D721Med (cell line): ENCODE data around the gene CD247.

Experiments
- DNase-seq: peaks from one replicate; pipeline ENCODE4 v3.0.0; 2011; ENCODE audit warnings: low spot score; ENCODE audit not compliant: insufficient read length
- FAIRE-seq: peaks from 2 replicates; lab custom pipeline; 2011; peaks lifted over from hg19 to GRCh38; lab: Jason Lieb, UNC
- TF ChIP-seq, protein P1 (sequence below): IDR thresholded peaks from 2 replicates; pipeline ENCODE4 v1.5.1; 2012; ENCODE audit warnings: mild to moderate bottlenecking, control low read depth; ENCODE audit not compliant: insufficient read depth; ENCODE audit errors: missing control alignments

CD247 gene

GRCh38 chr1:167496797-167497619 is 21.3 kb downstream of the CD247 start:
- TF ChIP-seq, protein P1, sequence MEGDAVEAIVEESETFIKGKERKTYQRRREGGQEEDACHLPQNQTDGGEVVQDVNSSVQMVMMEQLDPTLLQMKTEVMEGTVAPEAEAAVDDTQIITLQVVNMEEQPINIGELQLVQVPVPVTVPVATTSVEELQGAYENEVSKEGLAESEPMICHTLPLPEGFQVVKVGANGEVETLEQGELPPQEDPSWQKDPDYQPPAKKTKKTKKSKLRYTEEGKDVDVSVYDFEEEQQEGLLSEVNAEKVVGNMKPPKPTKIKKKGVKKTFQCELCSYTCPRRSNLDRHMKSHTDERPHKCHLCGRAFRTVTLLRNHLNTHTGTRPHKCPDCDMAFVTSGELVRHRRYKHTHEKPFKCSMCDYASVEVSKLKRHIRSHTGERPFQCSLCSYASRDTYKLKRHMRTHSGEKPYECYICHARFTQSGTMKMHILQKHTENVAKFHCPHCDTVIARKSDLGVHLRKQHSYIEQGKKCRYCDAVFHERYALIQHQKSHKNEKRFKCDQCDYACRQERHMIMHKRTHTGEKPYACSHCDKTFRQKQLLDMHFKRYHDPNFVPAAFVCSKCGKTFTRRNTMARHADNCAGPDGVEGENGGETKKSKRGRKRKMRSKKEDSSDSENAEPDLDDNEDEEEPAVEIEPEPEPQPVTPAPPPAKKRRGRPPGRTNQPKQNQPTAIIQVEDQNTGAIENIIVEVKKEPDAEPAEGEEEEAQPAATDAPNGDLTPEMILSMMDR: no peak
- DNase-seq (no peak), FAIRE-seq (no peak)

- TF ChIP-seq, protein P1: no peak
- no peak for DNase-seq
- no peak for FAIRE-seq
These were observed 25.0 kb downstream of the CD247 start for GRCh38 chr1:167493372-167493771.

DNA sequence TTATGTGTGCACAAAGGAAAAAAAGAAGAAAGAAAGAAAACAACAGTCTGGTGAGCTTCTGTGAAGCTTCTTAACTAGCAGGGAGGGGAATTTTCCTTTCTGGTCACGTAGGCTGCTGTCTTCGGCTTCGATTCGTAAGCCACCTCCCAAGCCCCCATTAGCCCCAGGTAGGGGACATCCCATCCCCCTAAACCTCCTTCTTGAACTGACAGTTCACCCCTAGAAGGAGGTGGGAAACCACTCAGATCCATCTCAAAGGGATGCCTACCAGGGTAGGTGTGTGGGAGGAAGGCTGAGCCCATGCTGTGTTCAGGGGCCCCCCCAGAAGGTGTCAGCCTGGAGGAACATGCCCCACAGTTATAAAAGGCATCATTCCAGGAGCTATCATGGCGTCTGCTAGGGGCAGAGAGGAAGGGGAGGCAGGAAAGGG is 25.8 kb downstream of the CD247 start:
- FAIRE-seq: no peak
- TF ChIP-seq, protein P1: no peak

DNA sequence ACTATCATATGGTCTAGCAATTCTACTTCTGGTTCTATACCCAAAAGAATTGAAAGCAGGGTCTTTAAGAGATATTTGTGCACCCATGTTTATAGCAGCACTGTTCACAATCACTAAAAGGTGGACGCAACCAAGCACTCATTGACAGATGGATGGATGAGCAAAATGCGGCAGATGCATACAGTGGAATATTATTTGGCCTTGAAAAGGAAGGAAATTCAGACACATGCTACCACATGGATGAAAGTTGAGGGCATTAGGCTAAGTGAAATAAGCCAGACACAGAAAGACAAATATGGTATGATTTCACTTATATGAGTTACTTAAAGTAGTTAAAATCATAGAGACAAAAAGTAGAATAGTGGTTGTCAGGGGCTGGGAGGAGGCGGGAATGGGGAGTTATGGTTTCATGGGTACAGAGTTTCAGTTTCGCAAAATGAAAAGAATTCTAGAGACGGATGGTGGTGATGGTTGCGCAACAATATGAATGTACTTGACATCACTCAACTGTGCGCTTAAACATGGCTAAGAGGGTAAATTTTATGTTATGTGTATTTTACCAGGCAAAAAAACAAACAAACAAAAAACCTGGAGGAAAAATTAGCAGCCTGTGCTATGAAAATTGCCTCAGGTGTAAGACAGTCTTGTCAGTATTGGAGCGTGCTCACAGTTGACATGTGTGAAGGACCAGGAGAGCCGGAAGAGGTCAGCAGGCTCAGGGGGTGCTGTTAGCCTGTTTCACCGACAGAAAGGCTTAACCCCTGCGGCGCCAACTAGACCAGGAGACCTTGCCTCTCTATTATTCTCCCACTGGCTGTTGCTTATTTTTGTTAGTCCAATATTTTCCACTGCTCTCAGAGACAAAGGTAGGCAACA is 26.5 kb downstream of the CD247 start:
- DNase-seq (no peak), FAIRE-seq (no peak)
- TF ChIP-seq, protein P1: no peak

More for the DNA sequence above, 25.8 kb downstream of the CD247 start:
- no peak for DNase-seq

DNA sequence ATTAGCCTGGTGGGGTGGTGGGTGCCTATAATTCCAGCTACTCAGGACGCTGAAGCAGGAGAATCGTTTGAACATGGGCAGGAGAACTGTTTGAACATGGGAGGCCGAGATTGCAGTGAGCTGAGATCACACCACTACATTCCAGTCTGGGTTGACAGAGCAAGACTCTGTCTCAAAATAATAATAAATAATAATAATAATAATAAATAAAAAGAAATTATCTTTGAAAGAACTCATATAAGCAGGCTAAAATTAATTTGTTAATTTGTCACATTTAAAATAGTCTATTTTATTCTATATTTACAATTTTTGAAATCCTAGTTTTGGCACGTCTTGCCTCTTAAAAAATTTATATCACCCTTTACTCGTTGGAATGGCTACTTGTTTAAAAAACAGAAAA is 27.6 kb downstream of the CD247 start:
- TF ChIP-seq, protein P1: no peak
- FAIRE-seq: no peak

DNA sequence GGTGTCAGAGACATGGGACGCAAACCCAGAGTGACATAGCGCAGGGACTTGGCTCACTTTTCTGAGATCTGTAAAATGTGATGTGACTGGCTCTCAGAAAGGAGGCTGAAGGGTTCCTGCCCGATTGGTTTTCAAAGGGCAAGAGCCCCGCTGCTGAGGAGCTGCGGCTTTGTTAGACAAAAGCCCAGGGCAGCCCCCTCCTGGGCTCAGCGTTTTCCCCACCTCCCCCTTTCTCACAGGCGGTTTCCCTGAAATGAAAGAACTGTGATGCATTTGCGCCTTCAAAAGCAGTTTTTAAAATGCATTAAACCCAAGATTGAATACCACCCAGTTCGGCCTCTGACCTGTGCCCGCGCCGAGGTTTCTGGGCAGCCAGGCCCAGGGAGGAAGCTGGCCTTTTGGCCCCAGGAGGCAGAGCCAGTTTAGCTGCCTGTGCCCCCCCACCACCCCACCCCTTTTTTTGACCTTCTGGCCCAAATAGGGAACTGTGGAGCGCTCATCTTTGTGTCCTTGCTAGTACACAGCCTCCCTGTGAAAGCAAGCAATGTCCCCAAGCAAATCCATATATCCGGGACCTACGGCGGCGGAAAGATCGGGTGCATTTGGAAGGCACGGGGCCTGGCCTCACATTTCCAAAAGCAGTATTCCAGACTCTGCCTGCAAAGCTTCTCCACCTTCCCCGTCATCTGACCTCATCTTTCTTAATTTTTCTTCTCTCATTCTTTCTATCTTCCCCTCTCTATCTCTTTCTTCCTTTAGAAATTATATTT is 28.6 kb downstream of the CD247 start:
- TF ChIP-seq, protein P1: no peak
- DNase-seq (no peak), FAIRE-seq (no peak)

More for the DNA sequence above, 27.6 kb downstream of the CD247 start:
- no peak for DNase-seq
